ENCODE measurements around the gene ZNF581. TPM values are rescaled to one million over a fixed set of nuclear protein-coding genes. Genes with fewer than 3 reads are reported as not detected.

Gene ZNF581
- total and polyA plus RNA-seq, 4 experiments from 2014 or later: 21.2 to 28.5 (median 23.0) TPM

DNA sequence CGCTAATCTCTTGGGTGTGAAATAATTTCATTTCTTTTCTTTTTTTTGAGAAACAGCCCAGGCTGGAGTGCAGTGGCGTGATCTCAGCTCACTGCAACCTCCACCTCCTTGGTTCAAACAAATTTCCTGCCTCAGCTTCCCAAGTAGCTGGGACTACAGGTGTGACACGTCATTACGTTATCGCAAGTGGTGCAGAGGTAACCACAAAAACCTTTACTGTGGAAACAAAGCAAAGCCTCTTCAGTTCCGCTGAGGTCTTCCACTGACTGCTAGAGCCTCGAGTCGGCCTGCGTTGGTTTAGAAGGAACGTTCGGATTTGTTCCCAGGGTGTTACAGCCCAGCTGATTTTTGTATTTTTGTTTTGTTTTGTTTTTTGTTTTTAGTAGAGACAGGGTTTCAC, 17.1 kb upstream of the ZNF581 start:
- H3K36me3 ChIP-seq (ENCODE audit: insufficient read depth, low read length): no peaks in the 10 kb centered on the region
- Mint-ChIP-seq H3K4me3 (peak overlapping the region; percentile 78 to 93 (median 84)), H3K27ac (peak overlapping the region; percentile 87 to 97 (median 97)), H3K27me3 (no peaks in the 10 kb centered on the region), H3K36me3 (peaks cover 0 to 8% of the 10 kb centered on the region in 2 donors), H3K4me1 (peaks cover 25 to 43% (median 35%) of the 10 kb centered on the region in 4 donors), H3K9me3 (no peaks in the 10 kb centered on the region)
- no peaks in the 10 kb centered on the region for H3K27me3 ChIP-seq (ENCODE audit: insufficient read depth, low read length)
- intact Hi-C loops (cut with micrococcal nuclease): loop anchor here (1.0 to 10.0 kb wide), 2 partner anchors 46 to 242 kb away; partner anchors contain the start of genes RPL28, TMEM238 and ZNF579
- no peaks in the 10 kb centered on the region for H3K9me3 ChIP-seq (ENCODE audit: control insufficient read depth in 1 of 2, low read length in 2 of 2)
- H3K27ac ChIP-seq (ENCODE audit: low read depth, low read length): peak overlapping the region; percentile 61
- ChIA-PET POLR2A (ENCODE audit: partially characterized antibody) (interaction anchor here (0.8 to 6.2 kb wide), 18 partner anchors 9 to 508 kb away, joined by 3 to 95 read pairs (median 6); partner anchors contain the start of genes FIZ1, ISOC2, KMT5C and PPP1R12C), CTCF (ENCODE audit: partially characterized antibody) (interaction anchor here (0.8 to 9.1 kb wide), 18 partner anchors 9 to 485 kb away, joined by 3 to 94 read pairs (median 4); partner anchors contain the start of genes FIZ1, NAT14, ZNF524 and ZNF865)
- peak overlapping the region in 1 of 2 donors; percentile 7 for H3K4me3 ChIP-seq (ENCODE audit: low read length in 2 of 2)
- peaks cover 34% of the 10 kb centered on the region for H3K4me1 ChIP-seq (ENCODE audit: insufficient read depth, low read length)
- peak; percentile 84 to 90 (median 85) for DNase-seq

DNA sequence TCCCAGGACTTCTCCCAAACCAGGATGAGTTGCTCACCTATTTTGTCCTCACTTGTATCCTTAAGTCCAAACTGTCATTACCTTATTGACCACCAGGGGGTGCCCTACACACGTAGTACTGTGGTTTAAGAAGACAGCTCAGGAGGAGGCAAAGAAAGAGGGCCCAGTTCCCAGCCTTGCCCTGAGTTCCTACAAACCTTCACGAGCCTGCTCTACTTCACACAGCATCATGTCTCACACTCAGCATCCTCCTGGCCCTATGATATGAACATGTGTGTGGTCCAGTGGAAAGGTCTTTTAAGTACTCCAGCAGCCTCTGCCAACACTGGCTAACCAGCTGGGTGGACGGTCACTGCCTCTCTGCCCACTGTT, 11.0 kb upstream of the ZNF581 start:
- H3K27ac ChIP-seq (ENCODE audit: low read depth, low read length): no peak overlapping the region
- H3K4me1 ChIP-seq (ENCODE audit: insufficient read depth, low read length): peaks cover 41% of the 10 kb centered on the region
- no peaks in the 10 kb centered on the region for H3K27me3 ChIP-seq (ENCODE audit: insufficient read depth, low read length)
- Mint-ChIP-seq H3K36me3 (peaks cover 4 to 19% of the 10 kb centered on the region in 2 donors), H3K27ac (peak overlapping the region; percentile 69 to 98 (median 91)), H3K27me3 (no peaks in the 10 kb centered on the region), H3K9me3 (peaks cover 0 to 4% (median 0%) of the 10 kb centered on the region in 8 donors), H3K4me3 (peak overlapping the region; percentile 4 to 68 (median 52)), H3K4me1 (peaks cover 30 to 55% (median 43%) of the 10 kb centered on the region in 4 donors)
- ChIA-PET CTCF (ENCODE audit: partially characterized antibody) (interaction anchor here (0.8 to 7.6 kb wide), 27 partner anchors 9 to 569 kb away, joined by 3 to 165 read pairs (median 10); partner anchors contain the start of genes FIZ1, ISOC2, RDH13 and TMEM238), POLR2A (ENCODE audit: partially characterized antibody) (interaction anchor here (0.5 to 9.9 kb wide), 15 partner anchors 8 to 442 kb away, joined by 3 to 91 read pairs (median 5); partner anchors contain the start of genes FIZ1, U2AF2, ZNF524 and ZNF581)
- peak; percentile 85 to 95 (median 88) for DNase-seq
- H3K9me3 ChIP-seq (ENCODE audit: control insufficient read depth in 1 of 2, low read length in 2 of 2): no peaks in the 10 kb centered on the region
- intact Hi-C loops (cut with micrococcal nuclease): loop anchor here (1.0 to 10.0 kb wide), 5 partner anchors 8 to 435 kb away; partner anchors contain the start of genes PPP6R1 and ZNF784
- no peaks in the 10 kb centered on the region for H3K36me3 ChIP-seq (ENCODE audit: insufficient read depth, low read length)
- no peak overlapping the region for H3K4me3 ChIP-seq (ENCODE audit: low read length in 2 of 2)

GRCh38 chr19:55633861-55634260, 9.6 kb upstream of the ZNF581 start:
- H3K4me1 Mint-ChIP-seq: peaks cover 38 to 63% (median 49%) of the 10 kb centered on the region in 4 donors
- H3K9me3 Mint-ChIP-seq: peaks cover 0 to 4% (median 0%) of the 10 kb centered on the region in 8 donors
- DNase-seq: peak in 1 of 5 donors; percentile 13
- peaks cover 48% of the 10 kb centered on the region for H3K4me1 ChIP-seq (ENCODE audit: insufficient read depth, low read length)
- H3K9me3 ChIP-seq (ENCODE audit: control insufficient read depth in 1 of 2, low read length in 2 of 2): no peaks in the 10 kb centered on the region
- ChIA-PET POLR2A (ENCODE audit: partially characterized antibody) (interaction anchor here (1.2 to 9.9 kb wide), 11 partner anchors 8 to 547 kb away, joined by 3 to 91 read pairs (median 11); partner anchors contain the start of genes CCDC106, FIZ1, U2AF2 and UBE2S), CTCF (ENCODE audit: partially characterized antibody) (interaction anchor here (0.7 to 7.6 kb wide), 21 partner anchors 9 to 545 kb away, joined by 3 to 165 read pairs (median 11); partner anchors contain the start of genes FIZ1, ISOC2, U2AF2 and ZNF524)
- no peaks in the 10 kb centered on the region for H3K36me3 ChIP-seq (ENCODE audit: insufficient read depth, low read length)
- peak overlapping the region in 2 of 8 donors; percentile 98 to 100 for H3K4me3 Mint-ChIP-seq
- peak overlapping the region; percentile 100 for H3K27ac ChIP-seq (ENCODE audit: low read depth, low read length)
- peak overlapping the region in 2 of 7 donors; percentile 98 to 100 for H3K27ac Mint-ChIP-seq
- H3K36me3 Mint-ChIP-seq: peaks cover 10 to 24% of the 10 kb centered on the region in 2 donors
- intact Hi-C loops (cut with micrococcal nuclease): loop anchor here (1.0 to 10.0 kb wide), 4 partner anchors 41 to 433 kb away; partner anchors contain the start of genes EPN1, PPP6R1 and ZNF579
- H3K4me3 ChIP-seq (ENCODE audit: low read length in 2 of 2): peak overlapping the region; percentile 9 to 20
- no peaks in the 10 kb centered on the region for H3K27me3 Mint-ChIP-seq
- no peaks in the 10 kb centered on the region for H3K27me3 ChIP-seq (ENCODE audit: insufficient read depth, low read length)

GRCh38 chr19:55635334-55635717, 8.1 kb upstream of the ZNF581 start:
- peaks cover 55% of the 10 kb centered on the region for H3K4me1 ChIP-seq (ENCODE audit: insufficient read depth, low read length)
- H3K4me3 ChIP-seq (ENCODE audit: low read length in 2 of 2): peak overlapping the region; percentile 86 to 99
- Mint-ChIP-seq H3K27me3 (no peaks in the 10 kb centered on the region), H3K27ac (peak overlapping the region; percentile 98 to 100 (median 100)), H3K9me3 (peaks cover 0 to 4% (median 0%) of the 10 kb centered on the region in 8 donors), H3K4me1 (peaks cover 46 to 74% (median 58%) of the 10 kb centered on the region in 4 donors), H3K36me3 (peaks cover 14 to 28% of the 10 kb centered on the region in 2 donors), H3K4me3 (peak overlapping the region; percentile 96 to 100 (median 100))
- H3K36me3 ChIP-seq (ENCODE audit: insufficient read depth, low read length): no peaks in the 10 kb centered on the region
- POLR2A ChIA-PET (ENCODE audit: partially characterized antibody): interaction anchor here (0.6 to 9.9 kb wide), 17 partner anchors 8 to 518 kb away, joined by 3 to 91 read pairs (median 6); partner anchors contain the start of genes CCDC106, FIZ1, ISOC2 and PPP1R12C
- no peaks in the 10 kb centered on the region for H3K9me3 ChIP-seq (ENCODE audit: control insufficient read depth in 1 of 2, low read length in 2 of 2)
- peak overlapping the region; percentile 100 for H3K27ac ChIP-seq (ENCODE audit: low read depth, low read length)
- H3K27me3 ChIP-seq (ENCODE audit: insufficient read depth, low read length): no peaks in the 10 kb centered on the region
- CTCF ChIA-PET (ENCODE audit: partially characterized antibody): interaction anchor here (1.1 to 7.6 kb wide), 5 partner anchors 10 to 131 kb away, joined by 3 to 165 read pairs (median 6); no protein-coding TSS in a partner anchor
- peak in 1 of 5 donors; percentile 57 for DNase-seq
- intact Hi-C loops (cut with micrococcal nuclease): loop anchor here (1.0 to 10.0 kb wide), 2 partner anchors 8 to 381 kb away; partner anchors contain the start of genes PPP6R1 and ZNF581

DNA sequence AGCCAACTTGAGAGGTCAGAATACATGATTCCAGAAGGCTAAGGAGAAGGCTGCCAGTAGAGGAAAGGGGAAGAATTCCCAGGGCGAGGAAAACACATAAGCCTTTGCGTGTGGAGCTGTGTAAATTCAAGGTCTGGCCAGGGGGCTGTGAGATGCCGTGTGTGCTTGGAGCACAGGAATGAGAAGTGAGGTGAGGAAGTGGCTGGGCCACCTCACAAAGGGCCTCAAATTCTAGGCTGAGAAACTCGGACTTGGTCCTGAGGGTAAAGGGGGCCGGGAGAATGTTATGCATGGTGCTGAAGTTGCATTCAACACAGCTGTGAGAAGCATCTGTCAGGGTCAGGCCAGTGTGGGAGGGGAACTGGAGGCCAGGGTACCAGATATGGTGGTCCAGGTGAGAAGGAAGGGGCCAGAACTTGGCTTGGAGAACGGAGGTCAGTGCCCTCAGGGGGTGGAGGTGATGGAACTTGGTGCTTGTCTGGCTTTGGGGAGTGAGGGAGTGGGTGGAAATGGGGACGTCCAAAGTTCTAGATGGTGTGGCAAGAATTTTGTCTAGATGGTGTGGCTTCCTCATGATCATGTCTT, 7.5 kb upstream of the ZNF581 start:
- Mint-ChIP-seq H3K9me3 (peaks cover 0 to 4% (median 0%) of the 10 kb centered on the region in 8 donors), H3K36me3 (peaks cover 14 to 28% of the 10 kb centered on the region in 2 donors), H3K27ac (peak overlapping the region; percentile 98 to 100 (median 100)), H3K4me3 (peak overlapping the region; percentile 96 to 100 (median 100)), H3K27me3 (no peaks in the 10 kb centered on the region), H3K4me1 (peaks cover 48 to 77% (median 60%) of the 10 kb centered on the region in 4 donors)
- intact Hi-C loops (cut with micrococcal nuclease): loop anchor here (1.0 to 10.0 kb wide), 2 partner anchors 7 to 381 kb away; partner anchors contain the start of genes PPP6R1 and ZNF581
- ChIA-PET CTCF (ENCODE audit: partially characterized antibody) (interaction anchor here (1.1 to 3.8 kb wide), 6 partner anchors 10 to 169 kb away, joined by 4 to 17 read pairs (median 8); no protein-coding TSS in a partner anchor), POLR2A (ENCODE audit: partially characterized antibody) (interaction anchor here (1.0 to 9.9 kb wide), 13 partner anchors 10 to 518 kb away, joined by 3 to 91 read pairs (median 5); partner anchors contain the start of genes CCDC106, FIZ1, PPP1R12C and PPP6R1)
- H3K4me1 ChIP-seq (ENCODE audit: insufficient read depth, low read length): peaks cover 59% of the 10 kb centered on the region
- peak in 1 of 5 donors; percentile 20 for DNase-seq
- H3K27ac ChIP-seq (ENCODE audit: low read depth, low read length): peak overlapping the region; percentile 100
- no peaks in the 10 kb centered on the region for H3K27me3 ChIP-seq (ENCODE audit: insufficient read depth, low read length)
- peak overlapping the region; percentile 86 to 99 for H3K4me3 ChIP-seq (ENCODE audit: low read length in 2 of 2)
- H3K36me3 ChIP-seq (ENCODE audit: insufficient read depth, low read length): no peaks in the 10 kb centered on the region
- no peaks in the 10 kb centered on the region for H3K9me3 ChIP-seq (ENCODE audit: control insufficient read depth in 1 of 2, low read length in 2 of 2)

- Histone ChIP-seq H3K4me3 (ENCODE audit: low read length in 2 of 2) (no peak overlapping the region), H3K27ac (ENCODE audit: low read depth, low read length) (peak overlapping the region; percentile 100), H3K9me3 (ENCODE audit: control insufficient read depth in 1 of 2, low read length in 2 of 2) (no peaks in the 10 kb centered on the region), H3K36me3 (ENCODE audit: insufficient read depth, low read length) (no peaks in the 10 kb centered on the region), H3K4me1 (ENCODE audit: insufficient read depth, low read length) (peaks cover 60% of the 10 kb centered on the region), H3K27me3 (ENCODE audit: insufficient read depth, low read length) (no peaks in the 10 kb centered on the region)
- H3K4me3 Mint-ChIP-seq: peak overlapping the region; percentile 96 to 100 (median 100)
- CTCF ChIA-PET (ENCODE audit: partially characterized antibody): interaction anchor here (0.7 to 3.8 kb wide), 7 partner anchors 10 to 169 kb away, joined by 3 to 17 read pairs (median 5); partner anchors contain the start of genes ZNF784 and ZNF865
- POLR2A ChIA-PET (ENCODE audit: partially characterized antibody): interaction anchor here (0.7 to 9.9 kb wide), 9 partner anchors 11 to 160 kb away, joined by 3 to 91 read pairs (median 9); partner anchors contain the start of genes CCDC106, FIZ1, U2AF2 and ZNF524
- H3K4me1 Mint-ChIP-seq: peaks cover 50 to 79% (median 61%) of the 10 kb centered on the region in 4 donors
- no peaks in the 10 kb centered on the region for H3K27me3 Mint-ChIP-seq
- peak in 1 of 5 donors; percentile 5 for DNase-seq
- H3K9me3 Mint-ChIP-seq: peaks cover 0 to 4% (median 0%) of the 10 kb centered on the region in 8 donors
- peaks cover 14 to 28% of the 10 kb centered on the region in 2 donors for H3K36me3 Mint-ChIP-seq
- H3K27ac Mint-ChIP-seq: peak overlapping the region; percentile 98 to 100 (median 100)
- intact Hi-C loops (cut with micrococcal nuclease): loop anchor here (10.0 kb wide), 1 partner anchor 382 kb away; the partner anchor contains the start of gene PPP6R1
These were observed 6.7 kb upstream of the ZNF581 start for GRCh38 chr19:55636723-55637122.

Measured in CD4-positive, alpha-beta memory T cell (primary cell).